Measurements from ENCODE around the gene PRKCA. TPM values are rescaled to one million over a fixed set of nuclear protein-coding genes. Genes with fewer than 3 reads are reported as not detected.

The PRKCA gene
- total and polyA plus RNA-seq, 2 donors (not counting 3 experiments of a cell fraction or from before 2014, with no cell fraction given), result 7.5 to 34.2 TPM

DNA sequence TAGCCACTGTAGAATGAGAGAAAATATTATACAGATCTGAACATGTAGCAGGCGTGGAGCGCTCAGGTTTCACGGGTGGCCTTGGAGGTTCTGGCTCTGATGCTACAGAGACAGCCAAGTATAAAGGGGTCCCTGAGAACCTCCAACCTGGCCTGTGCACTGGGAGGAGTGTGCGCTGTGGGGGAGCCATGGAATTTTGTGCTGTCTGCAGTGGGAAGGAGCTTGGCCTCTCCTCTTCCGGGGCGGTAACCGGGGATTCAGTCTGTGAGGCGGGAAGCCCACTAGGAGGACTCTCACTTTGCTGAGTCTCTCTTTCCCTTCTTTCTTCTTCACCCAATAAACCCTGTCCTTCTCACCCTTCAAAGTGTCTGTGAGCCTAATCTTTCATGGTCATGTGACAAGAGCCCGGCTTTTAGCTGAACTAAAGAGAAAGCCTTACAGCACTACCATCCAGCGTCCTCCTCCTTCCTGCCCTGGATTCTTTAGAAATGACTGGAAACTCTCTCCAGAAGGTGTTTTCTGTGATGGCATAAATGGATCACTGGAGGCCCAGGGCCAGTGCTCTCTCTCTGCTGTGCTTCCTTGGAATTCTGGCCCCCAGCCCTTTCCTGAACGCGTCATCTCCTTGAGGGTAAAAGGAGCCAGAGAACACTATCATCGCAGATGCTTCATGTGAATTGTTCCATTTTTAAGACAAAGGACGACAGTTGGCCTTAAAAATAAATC, 300.4 kb downstream of the PRKCA start:
- no peaks in the 10 kb centered on the region for H3K9me3 ChIP-seq (replicated peaks; ENCODE audit: control insufficient read depth, insufficient read depth, low read length)
- no peaks in the 10 kb centered on the region for H4K20me1 ChIP-seq (replicated peaks; ENCODE audit: control insufficient read depth, extremely low read depth, insufficient read depth, low read length)
- no peaks in the 10 kb centered on the region for H3K36me3 ChIP-seq (ENCODE audit: control insufficient read depth in 2 of 2, extremely low read depth in 1 of 2, insufficient read depth in 2 of 2, low read length in 2 of 2)
- no TSS peak for BruUV-seq (replicated peaks)
- FAIRE-seq (peak; percentile 44), DNase-seq (ENCODE audit: low read depth, low spot score) (no peak)
- TF ChIP-seq JUN (IDR thresholded peaks at IDR 0.05; ENCODE audit: borderline replicate concordance, insufficient read depth, insufficient read length, low read depth), result no peak
- TF ChIP-seq POLR2AphosphoS5 (IDR thresholded peaks at IDR 0.05; ENCODE audit: insufficient read depth, low read depth, low read length), result no peak
- no peak for TF ChIP-seq MYC (IDR thresholded peaks at IDR 0.05; ENCODE audit: low read depth, low read length)
- TF ChIP-seq, protein P1, sequence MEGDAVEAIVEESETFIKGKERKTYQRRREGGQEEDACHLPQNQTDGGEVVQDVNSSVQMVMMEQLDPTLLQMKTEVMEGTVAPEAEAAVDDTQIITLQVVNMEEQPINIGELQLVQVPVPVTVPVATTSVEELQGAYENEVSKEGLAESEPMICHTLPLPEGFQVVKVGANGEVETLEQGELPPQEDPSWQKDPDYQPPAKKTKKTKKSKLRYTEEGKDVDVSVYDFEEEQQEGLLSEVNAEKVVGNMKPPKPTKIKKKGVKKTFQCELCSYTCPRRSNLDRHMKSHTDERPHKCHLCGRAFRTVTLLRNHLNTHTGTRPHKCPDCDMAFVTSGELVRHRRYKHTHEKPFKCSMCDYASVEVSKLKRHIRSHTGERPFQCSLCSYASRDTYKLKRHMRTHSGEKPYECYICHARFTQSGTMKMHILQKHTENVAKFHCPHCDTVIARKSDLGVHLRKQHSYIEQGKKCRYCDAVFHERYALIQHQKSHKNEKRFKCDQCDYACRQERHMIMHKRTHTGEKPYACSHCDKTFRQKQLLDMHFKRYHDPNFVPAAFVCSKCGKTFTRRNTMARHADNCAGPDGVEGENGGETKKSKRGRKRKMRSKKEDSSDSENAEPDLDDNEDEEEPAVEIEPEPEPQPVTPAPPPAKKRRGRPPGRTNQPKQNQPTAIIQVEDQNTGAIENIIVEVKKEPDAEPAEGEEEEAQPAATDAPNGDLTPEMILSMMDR (IDR thresholded peaks at IDR 0.05; ENCODE audit: extremely low read depth in 1 of 2, insufficient read depth in 1 of 2, low read depth in 1 of 2, low read length in 2 of 2), result no peak
- TF ChIP-seq FOS (IDR thresholded peaks at IDR 0.05; ENCODE audit: borderline replicate concordance, insufficient read depth, low read length), result no peak
- TF ChIP-seq, protein P2, sequence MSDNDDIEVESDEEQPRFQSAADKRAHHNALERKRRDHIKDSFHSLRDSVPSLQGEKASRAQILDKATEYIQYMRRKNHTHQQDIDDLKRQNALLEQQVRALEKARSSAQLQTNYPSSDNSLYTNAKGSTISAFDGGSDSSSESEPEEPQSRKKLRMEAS (IDR thresholded peaks at IDR 0.05; ENCODE audit: insufficient read depth, insufficient read length), result no peak
- TF ChIP-seq EZH2 (IDR thresholded peaks at IDR 0.05; ENCODE audit: borderline replicate concordance, low read depth, low read length, severe bottlenecking), result no peak
- no peak for TF ChIP-seq POLR2A (IDR thresholded peaks at IDR 0.05; ENCODE audit: low read depth, low read length)
- no peak for TF ChIP-seq GATA2 (IDR thresholded peaks at IDR 0.05; ENCODE audit: insufficient read depth, insufficient read length, low read depth, low read length)
- no peaks in the 10 kb centered on the region for H3K27me3 ChIP-seq (ENCODE audit: control insufficient read depth in 2 of 2, insufficient read depth in 2 of 2, low read length in 2 of 2)
- ChIA-PET POLR2A (no interaction called here), CTCF (interaction anchor here (0.7 to 1.9 kb wide), 3 partner anchors 12 to 23 kb away, joined by 3 to 6 read pairs (median 3); no protein-coding TSS in a partner anchor)
- intact Hi-C loops (cut with micrococcal nuclease), result no loop called here
- H3K4me2 ChIP-seq (ENCODE audit: insufficient read depth, low read length), result no peak overlapping the region
- no peak overlapping the region for H3K4me3 ChIP-seq (replicated peaks in 1 of 3; ENCODE audit: insufficient read depth in 1 of 3, low read depth in 1 of 3, low read length in 3 of 3)
- H3K9me1 ChIP-seq (replicated peaks; ENCODE audit: control insufficient read depth, extremely low read depth, insufficient read depth, low read length), result no peaks in the 10 kb centered on the region
- H3K9ac ChIP-seq (replicated peaks; ENCODE audit: extremely low read depth, insufficient read depth, low read length), result no peak overlapping the region
- no peak overlapping the region for H2AFZ ChIP-seq (ENCODE audit: low read depth, low read length)
- no peaks in the 10 kb centered on the region for H3K79me2 ChIP-seq (ENCODE audit: control insufficient read depth, insufficient read depth, low read length)
- H3K4me1 ChIP-seq (ENCODE audit: control insufficient read depth, extremely low read depth, insufficient read depth, low read length), result peaks cover 5% of the 10 kb centered on the region
- no peak overlapping the region for H3K27ac ChIP-seq (ENCODE audit: insufficient read depth, low read depth, low read length)
- dilution Hi-C loops (cut with MboI; ENCODE audit: extremely low pct_ligation_motif_present, low sequenced_read_pairs), result no loop called here

Data from endothelial cell of umbilical vein (primary cell).